AG09309 (cell line): ENCODE results near the gene CLIC1.

Source experiments
- DNase-seq: peaks from one replicate; pipeline ENCODE4 v3.0.0-alpha.2; 2010; ENCODE audit warnings: low read depth
- H3K4me3 ChIP-seq: 2 replicates; pipeline ENCODE4 v1.5.1; 2011; ENCODE audit warnings: mild to moderate bottlenecking, low read depth, low read length, moderate library complexity; ENCODE audit not compliant: control insufficient read depth
- TF ChIP-seq, protein P1 (sequence below): IDR thresholded peaks from 2 replicates; pipeline ENCODE4 v1.5.1; 2011; ENCODE audit warnings: mild to moderate bottlenecking, low read depth, low read length, inconsistent platforms; ENCODE audit not compliant: insufficient read depth, control insufficient read depth; ENCODE audit errors: missing control alignments

Gene CLIC1

GRCh38 chr6:31702405-31702818 lies 33.9 kb downstream of the CLIC1 start:
- TF ChIP-seq, protein P1, sequence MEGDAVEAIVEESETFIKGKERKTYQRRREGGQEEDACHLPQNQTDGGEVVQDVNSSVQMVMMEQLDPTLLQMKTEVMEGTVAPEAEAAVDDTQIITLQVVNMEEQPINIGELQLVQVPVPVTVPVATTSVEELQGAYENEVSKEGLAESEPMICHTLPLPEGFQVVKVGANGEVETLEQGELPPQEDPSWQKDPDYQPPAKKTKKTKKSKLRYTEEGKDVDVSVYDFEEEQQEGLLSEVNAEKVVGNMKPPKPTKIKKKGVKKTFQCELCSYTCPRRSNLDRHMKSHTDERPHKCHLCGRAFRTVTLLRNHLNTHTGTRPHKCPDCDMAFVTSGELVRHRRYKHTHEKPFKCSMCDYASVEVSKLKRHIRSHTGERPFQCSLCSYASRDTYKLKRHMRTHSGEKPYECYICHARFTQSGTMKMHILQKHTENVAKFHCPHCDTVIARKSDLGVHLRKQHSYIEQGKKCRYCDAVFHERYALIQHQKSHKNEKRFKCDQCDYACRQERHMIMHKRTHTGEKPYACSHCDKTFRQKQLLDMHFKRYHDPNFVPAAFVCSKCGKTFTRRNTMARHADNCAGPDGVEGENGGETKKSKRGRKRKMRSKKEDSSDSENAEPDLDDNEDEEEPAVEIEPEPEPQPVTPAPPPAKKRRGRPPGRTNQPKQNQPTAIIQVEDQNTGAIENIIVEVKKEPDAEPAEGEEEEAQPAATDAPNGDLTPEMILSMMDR: no peak
- peak overlapping the region; percentile 86 for H3K4me3 ChIP-seq

DNA sequence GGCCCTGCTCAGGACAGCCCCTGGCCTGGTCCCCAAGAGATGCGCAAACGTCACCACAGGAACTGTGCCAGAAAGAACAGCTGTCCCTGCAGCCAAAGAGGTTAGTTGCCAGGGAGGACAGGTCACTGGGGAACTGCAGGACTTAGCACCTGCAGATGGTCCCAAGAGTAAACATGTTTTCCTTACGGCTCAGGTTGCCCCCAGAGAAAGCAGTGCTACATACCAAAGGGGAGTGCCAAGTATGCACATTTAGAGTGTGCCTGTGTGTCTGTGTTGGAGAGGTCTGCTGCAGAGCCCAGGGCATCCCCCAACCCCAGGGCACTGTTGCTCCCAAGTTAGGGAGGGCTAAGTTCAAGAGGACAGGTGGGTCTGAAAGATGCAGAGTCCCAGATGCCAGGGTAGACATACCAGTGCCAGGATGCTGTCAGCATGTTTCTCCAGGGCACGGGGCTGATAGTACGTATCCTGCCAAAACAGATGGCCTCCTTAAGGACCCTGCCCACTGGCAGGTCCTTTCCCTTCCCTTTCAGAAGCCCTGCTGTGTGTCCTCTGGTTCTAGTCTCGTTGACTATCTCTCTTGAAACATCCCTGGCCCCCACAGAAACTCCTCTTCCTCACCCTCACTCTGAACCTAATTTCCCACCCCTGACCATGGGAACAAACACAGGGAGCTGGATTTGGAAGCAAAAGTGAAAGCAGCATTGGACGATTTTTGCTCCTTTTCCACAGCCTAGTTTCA lies 34.5 kb downstream of the CLIC1 start:
- H3K4me3 ChIP-seq: peak overlapping the region; percentile 86
- TF ChIP-seq, protein P1: no peak
- DNase-seq: no peak

More at GRCh38 chr6:31702405-31702818, 33.9 kb downstream of the CLIC1 start:
- no peak for DNase-seq

GRCh38 chr6:31700740-31701401 lies 35.5 kb downstream of the CLIC1 start:
- TF ChIP-seq, protein P1: no peak
- H3K4me3 ChIP-seq: no peak overlapping the region
- DNase-seq: no peak

GRCh38 chr6:31697555-31697954 lies 38.8 kb downstream of the CLIC1 start:
- no peak overlapping the region for H3K4me3 ChIP-seq
- no peak for DNase-seq

DNA sequence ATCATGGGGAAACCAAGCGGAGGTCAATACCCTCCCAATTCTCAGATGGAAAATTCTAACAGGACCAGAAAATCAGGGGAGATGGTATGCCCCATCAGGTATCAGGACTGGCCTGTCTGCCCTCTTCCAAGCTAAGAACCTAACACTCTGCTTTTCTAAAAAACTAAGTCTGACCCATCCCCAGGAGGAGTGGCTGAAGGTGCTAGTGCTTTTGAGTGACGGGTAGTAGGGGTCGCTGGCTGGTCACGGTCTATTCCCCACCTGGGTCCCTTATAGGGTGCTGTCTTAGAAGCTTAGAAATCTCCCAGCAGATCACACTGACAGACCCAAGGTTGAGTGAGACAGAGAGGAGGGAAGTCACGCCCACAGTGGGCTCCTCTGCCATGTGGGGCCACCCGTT lies 42.8 kb downstream of the CLIC1 start:
- DNase-seq: no peak
- no peak overlapping the region for H3K4me3 ChIP-seq
- TF ChIP-seq, protein P1: no peak

More at GRCh38 chr6:31697555-31697954, 38.8 kb downstream of the CLIC1 start:
- TF ChIP-seq, protein P1: no peak

GRCh38 chr6:31692886-31693285 lies 43.4 kb downstream of the CLIC1 start:
- no peak overlapping the region for H3K4me3 ChIP-seq
- TF ChIP-seq, protein P1: no peak
- no peak for DNase-seq
